AML-193 (cell line): ENCODE results near the gene TMCC3.
"Not testable (repeated sequence)": the region's sequence is repeated elsewhere in the genome, so short reads cannot be mapped to it uniquely, and the experiment has no call there.

Experiments used
- DNase-seq, 2 experiments: peaks; one replicate each; lab custom pipeline; 2025; lab: John Stamatoyannopoulos, UW

TMCC3 gene

DNA sequence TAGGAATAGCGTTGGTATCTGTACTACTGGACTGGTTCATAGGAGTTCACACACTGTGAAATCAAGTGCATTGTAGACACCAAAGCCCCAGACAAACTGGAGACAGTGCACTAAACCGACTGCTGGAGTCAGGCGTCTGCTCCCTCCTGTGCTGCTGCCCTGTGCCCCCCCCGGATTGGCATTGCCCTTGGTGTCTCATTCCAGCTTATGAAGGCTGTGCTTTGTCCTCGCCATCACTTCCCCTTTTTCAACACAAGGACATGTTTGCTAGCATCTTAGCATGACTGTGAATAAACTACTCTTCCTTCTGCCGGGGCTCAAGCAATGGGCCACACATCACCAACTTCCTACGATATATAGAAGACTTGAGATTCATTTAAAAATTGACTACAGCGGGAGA lies 84.0 kb downstream of the TMCC3 start:
- no peak for DNase-seq

DNA sequence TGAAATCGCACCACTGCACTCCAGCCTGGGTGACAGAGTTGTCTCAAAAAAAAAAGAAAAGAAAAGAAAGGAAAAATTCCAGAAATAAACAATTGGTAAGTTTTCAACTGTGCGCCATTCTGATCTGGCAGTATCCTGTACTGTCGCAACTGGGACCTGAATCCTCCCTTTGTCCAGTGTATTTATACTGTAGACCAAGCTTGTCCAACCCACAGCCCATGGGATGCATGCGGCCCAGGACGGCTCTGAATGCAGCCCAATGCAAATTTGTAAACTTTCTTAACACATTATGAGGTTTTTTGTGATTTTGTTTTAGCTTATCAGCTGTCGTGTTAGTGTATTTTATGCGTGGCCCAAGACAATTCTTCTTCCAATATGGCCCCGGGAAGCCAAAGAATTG lies 84.7 kb downstream of the TMCC3 start:
- DNase-seq: no peak

DNA sequence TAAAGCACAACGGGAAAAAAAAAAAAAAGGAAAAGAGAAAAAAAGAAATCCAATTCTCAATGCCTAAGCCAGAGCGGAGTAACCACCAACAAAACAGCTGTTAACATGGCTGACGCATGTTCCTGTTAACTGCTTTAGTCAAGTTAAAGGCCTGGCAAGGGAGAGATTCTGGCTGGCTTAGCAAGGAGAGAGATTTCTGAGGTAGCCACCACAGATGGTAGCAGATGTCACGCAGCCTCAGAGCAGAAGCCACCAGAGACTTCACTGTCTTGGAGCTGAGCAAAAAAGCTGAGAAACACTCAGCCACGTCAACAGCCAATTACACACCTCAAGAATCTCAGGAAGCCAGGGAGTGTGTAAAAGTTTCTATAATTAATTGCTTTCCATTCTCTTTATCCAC lies 87.1 kb downstream of the TMCC3 start:
- no peak for DNase-seq

DNA sequence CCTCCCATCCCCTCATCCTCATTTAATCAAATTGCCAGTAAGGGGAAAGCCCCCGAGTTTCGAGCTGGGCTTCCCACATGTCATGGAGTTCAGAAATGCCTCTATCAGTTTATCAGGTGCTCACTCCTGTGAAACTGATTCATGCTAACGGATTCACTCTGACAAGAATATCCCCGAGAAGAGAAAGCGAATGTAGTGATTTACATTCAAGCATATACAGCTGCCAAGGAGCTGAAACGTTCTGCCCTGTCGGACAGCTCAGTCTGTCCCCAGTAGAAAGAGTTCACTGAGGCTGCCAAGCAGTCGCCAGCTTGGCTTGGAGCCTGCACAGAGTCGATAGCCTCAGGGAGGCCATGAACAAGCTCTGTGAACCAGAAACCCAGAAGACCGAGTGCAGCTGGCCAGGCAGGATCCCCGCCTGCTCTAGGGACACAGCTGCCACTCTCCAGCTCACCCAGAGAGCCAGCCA lies 88.4 kb downstream of the TMCC3 start:
- no peak for DNase-seq

DNA sequence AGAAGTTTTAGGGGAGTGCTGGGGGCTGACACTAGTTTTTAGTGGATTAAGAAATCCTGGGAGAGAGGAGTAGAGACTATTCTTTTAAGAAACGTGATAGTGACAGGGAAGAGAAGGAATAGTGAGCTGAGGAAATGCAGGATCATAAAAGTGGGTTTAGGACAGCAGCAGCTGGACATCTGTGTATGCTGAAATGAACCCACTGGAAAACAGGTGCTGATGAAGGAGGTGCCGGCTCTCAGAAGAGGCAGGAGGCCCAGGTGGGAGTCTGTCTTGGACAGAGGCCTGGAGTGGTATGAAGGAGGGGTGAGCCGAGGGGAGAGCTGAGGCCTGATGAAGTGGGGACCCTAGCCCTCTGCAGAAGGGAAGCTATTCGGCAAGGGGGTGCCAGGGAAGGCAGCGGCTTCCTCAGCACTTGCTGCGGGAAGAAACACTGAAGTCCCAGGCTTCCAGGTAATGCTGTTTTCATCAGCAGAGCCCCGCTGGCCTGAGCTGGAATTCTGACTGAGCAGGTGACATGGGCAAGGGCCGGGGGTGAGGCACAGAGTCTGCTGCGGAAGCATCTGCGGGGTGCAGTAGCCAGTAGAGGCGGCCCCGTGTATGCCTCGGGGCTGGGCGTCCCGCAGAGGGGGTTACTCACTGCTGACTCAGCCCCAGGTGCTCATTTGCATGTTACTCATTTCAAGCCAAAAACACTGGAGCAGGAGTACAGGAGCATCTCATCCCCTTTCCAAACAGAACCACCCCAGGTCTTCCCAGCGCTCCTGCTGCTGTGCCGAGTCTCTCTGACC lies 89.7 kb downstream of the TMCC3 start:
- DNase-seq: no peak

DNA sequence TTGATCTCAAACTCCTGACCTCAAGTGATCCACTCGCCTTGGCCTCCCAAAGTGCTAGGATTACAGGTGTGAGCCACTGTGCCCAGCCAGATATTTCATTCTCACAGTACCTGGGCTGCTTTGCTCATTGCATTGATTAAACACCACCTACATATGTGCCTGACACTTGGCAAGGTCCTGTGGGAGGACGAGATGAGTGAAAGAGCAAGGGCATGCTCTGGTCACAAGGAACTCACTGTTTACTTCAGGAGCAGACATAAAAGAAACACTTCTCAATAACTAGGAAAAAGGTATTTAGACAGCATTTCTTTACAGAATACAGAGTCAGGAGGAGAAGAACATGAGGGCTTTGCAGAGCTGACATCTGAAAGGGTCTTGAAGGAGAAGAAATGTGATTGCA lies 91.7 kb downstream of the TMCC3 start:
- no peak for DNase-seq

DNA sequence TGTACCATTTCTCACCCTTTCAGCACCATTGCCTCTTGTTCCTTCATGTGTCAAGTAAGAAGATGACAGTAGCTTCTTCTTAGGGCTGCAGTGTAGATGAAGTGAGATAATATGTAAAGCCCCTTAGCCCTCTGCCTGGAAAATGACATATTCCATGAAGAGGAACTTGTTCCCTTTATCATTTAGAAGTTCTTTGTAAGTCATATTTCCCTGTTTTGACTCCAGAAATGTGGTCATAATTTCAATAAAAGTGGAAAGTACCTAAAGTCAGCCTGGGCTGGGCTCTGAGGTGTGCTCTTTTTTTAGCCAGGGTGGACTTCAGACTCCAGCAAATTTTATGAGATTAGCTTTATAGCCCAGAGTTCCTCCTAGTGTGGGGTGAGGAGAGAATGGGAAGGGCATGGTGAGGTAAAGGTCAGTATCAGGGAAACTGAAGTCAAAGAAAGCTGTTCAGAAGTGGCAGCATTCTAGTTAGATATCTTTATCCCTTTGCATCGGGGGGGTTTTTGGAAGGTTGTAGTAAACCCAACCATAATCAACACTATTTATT lies 92.5 kb downstream of the TMCC3 start:
- DNase-seq: no peak

DNA sequence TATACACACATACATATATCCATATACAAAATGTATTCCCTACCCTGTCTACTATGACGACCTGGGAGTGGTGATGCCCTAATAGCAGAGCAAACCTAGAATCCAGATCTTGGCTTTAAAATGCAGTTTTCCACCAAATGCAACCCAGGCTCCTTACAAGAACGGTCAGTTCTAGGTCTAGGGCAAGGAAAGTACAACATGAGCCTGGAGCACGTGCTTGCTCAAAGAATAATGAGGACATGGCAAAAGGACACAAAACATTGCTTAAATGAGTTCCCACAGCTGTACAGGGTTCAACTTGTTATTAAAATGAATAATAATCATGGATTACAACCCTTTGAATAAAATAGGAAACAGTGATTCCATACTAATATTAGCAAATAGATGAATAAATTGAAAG lies 94.7 kb downstream of the TMCC3 start:
- DNase-seq: no peak

DNA sequence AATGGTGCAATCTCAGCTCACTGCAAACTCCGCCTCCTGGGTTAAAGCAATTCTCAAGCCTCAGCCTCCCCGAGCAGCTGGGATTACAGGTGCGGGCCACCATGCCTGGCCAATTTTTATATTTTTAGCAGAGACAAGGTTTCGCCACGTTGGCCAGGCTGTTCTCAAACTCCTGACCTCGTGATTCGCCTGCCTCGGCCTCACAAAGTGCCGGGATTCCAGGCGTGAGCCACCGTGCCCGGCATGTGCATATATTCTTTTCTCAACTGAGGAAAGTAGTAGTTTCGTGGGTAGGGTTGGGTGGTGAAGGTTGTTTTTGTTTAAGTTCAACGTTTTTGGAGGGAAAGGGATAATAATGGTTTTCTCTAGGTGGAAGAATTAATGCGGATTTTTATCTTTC lies 96.5 kb downstream of the TMCC3 start:
- no peak for DNase-seq

DNA sequence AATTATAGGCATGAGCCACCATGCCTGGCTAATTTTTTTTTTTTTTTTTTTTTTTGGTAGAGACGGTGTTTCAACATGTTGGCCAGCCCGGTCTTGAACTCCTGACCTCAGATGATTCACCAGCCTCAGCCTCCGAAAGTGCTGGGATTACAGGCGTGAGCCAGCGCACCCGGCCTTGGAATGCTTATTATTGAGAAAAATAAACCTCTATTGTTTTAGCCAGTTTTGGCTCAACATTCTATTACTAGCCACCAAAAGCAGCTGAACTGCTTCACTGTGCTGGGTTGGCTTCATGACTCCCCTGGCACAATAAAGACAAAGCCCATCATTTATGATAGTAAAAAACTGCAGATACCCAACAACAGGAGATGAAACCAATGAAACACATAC lies 97.2 kb downstream of the TMCC3 start:
- DNase-seq: no peak

DNA sequence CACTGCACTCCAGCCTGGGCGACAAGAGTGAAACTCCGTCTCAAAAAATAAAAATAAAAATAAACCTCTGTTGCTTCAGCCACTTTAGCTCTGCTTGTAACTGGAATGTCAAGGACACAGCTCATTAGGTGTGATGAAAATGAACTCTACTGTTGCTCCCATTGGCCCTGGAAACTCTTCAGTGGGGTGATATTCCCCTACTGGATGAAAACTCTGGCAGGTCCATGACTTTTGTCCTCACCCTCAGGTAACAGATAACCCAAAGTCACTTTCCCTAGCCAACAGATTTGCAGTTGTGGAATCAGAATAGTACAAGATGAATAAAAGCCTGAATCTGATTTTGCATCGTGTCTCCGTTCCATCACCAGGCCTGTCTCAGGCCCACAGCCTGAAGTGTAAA lies 98.5 kb downstream of the TMCC3 start:
- DNase-seq: no peak

DNA sequence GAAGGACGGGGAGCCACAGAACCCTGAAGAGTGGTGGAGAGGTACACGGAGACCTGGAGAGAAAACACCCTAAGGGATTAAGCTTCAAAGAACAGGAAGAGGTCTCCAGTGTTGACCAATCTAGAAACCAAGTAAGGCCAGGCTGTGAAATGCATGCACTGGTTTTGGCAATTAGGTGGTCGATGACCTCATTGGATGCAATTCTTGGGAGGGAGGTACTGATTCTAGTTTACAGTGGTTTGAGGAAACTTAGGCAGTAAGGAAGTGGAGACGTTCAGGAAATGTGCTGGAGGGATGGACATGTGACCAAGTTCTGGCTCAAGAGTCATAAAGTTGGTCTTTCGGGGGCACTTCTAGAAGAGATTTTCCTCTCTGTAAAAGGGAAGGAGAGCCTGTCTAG lies 99.4 kb downstream of the TMCC3 start:
- DNase-seq: no peak

DNA sequence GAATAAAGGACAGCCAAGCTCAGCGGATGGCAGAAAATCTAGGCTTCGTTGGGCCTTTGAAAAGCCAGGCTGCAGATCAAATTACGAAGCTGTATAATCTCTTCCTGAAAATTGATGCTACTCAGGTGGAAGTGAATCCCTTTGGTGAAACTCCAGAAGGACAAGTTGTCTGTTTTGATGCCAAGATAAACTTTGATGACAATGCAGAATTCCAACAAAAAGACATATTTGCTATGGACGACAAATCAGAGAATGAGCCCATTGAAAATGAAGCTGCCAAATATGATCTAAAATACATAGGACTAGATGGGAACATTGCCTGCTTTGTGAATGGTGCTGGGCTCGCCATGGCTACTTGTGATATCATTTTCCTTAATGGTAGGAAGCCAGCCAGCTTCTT lies 101.5 kb downstream of the TMCC3 start:
- DNase-seq: not testable (repeated sequence)

DNA sequence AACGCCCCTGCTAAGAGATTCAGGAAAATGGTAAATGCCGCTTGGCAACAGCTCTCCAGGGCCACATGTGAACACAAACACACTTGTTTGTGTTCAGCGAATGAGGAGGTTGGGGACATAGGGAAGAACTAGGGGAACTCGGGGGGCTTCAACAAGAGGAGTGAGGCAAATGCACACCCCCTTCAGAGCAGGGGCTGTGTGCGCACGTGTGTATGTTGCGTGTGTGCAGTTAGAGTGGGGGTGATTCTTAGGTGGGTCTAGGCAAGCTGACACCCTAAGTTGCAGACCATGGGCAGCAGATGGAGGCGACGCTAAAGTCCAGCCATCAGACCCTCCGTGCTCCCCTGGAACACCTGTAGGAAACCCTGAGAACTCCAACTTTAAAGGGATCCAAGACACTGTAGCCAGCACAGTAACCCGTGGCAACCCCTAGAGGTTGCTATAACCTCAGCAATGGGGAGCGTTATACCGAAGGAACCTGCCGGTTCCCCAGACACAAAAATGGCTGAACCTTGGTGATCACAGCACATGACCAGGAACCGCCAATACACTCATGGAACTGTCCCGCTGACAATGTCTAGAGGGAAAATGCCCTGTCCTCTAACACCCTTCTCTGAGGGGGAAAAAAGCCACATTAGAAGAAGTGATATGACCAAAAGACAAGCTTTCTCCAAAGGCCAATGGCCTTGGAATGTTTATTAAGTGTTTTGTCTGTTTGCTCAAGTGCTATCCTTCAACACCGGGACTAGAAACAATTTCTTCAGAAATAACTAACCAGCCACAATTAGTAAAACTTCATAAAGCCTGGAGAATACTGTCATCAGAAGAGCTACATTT lies 104.2 kb downstream of the TMCC3 start:
- DNase-seq: peak in 1 of 2 experiments; percentile 2

DNA sequence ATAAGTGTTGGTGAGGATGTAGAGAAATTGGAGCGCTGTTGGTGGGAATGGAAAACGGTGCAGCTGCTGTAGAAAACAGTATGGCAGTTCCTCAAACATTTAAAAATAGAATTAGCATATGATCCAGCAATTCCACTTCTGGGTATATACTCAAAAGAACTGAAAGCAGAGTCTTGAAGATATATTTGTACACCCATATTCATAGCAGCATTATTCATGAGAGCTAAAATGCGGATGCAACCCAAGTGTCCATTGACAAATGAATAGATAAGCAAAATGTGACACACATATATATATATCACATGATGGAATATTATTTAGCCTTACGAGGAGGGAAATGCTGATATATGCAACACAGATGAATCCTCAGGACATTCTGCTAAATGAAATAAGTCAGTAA lies 106.0 kb downstream of the TMCC3 start:
- DNase-seq: no peak

DNA sequence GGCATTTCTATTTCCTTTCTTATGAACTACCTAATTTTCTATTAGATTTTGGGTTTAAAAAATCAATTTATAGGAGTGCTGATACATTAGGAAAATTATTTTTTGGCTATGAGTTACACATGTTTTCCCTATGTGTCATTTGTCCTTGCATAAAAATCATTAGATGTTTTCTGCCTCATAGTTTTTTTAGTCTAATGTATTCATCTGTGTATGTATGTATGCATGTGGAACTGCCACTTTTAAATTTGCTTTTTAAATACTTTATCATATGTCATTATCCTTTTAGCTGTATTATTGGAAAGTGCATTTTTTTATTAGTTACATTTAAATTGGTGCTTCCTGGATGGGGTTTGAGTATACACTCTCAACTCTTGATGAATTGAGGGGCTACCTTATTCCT lies 112.0 kb downstream of the TMCC3 start:
- DNase-seq: no peak

DNA sequence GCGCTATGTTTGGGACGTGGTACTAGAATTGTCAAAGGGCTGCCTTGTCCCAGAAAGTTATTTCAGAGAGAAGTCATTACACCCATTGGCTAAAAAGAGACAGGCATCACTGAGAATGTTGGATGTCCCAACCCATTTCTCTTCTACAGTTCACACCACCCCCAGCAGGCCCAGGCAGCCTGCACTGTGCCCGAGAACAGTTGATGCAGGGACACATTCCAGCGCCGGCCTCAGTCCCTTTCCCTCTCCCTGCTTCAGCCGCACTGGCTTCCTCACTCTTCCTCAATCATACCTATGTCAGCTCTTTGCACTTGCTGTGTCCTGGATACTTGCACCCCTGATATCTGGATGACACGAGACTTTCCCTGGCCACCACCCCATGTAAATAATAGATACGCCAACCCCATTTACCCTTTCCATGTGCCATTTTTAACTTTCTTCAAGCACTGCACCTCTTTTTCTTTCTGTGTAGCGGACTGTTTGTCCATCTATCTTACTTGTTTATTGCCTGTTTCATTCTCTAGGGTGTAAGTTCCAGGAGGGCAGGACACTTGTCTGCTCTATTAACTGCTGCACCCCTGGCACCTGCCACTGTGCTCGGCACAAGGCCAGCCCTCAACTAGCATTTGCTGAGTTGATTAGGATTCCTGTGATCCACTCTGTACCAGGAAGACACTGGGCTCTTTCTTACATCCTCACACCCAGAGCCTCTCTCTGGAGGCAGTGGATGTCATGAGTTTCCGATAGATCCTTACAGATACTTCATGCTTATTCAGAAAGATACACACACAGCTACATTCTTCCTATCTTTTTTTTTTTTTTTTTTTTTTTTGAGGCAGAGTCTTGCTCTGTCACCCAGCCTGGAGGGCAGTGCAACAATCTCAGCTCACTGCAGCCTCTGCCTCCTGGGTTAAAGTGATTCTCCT lies 114.1 kb downstream of the TMCC3 start:
- no peak for DNase-seq

DNA sequence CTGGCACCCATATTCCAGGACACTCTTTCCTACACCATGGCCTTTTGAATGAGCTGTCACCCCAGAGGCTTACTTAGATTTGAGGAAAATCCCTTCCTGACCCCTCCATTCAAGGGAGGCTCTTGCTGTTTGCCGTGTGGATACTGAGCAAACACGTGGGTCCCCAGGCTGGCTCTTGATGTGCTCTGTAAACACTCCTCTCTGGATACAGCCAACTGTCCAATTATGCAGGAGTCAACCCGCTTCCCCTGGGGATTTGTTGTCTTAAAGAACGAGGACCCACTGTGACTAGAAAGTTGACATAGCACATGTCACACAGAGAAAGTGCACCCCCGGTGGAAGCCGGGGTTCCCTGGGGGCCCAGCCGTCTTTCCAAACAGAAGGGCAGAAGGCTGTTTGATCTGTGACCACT lies 114.8 kb downstream of the TMCC3 start:
- DNase-seq: no peak

DNA sequence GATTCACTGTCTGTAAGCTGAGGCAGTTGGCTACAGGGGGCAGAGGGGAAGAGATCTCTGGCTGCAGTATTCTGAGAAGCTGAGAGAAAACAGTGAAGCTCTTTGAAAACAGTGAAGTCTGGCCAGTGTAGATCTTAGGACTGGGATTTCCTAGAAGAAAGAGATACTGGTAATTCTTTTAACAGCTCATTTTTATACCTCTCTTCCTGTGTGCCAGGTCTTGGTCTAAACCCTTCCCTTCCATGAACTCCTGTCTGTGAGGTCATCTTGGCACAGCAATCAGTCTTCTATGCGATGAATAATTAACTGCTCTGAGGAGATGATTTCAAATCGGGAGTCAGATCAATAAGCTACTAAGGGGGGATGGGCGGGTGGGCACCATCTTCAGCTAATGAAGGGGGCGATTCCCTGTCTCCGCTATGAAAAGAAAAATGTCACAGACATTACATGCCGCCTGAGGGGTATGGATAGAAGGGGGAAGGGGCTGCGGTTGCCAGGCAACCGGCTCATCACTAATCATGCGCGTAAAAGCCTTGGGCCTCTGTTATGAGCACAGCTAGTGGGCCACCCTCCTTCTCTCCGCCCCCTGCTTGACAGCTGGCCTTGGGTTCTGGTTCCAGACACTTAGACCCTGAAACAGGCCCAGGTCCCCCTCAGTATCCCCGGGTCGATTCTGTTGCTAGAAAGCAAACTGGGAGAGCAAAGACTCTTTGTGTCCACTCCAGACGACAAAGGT lies 115.4 kb downstream of the TMCC3 start:
- no peak for DNase-seq

DNA sequence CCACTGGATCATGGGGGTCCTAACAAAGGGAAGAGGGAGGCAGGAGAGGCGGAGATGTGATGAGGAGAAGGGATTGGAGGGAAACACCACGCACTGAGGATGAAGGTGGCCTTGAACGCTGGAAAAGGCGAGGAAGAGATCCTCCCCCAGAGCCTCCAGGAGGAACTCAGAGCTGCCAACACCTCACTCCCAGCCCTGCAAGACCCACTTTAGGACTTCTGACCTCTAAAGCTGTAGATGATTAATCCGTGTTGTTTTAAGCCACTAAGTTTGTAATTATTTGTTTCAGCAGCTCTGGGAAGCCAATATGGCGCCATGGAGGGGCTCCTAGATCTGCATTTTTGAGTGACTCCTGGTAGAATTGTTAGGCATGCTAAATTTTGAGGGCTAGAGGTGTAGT lies 116.1 kb downstream of the TMCC3 start:
- no peak for DNase-seq
